ENCODE results near the gene NDUFV3. TPM values are rescaled to one million over a fixed set of nuclear protein-coding genes. Genes with fewer than 3 reads are reported as not detected.

Gene NDUFV3
- total and polyA plus RNA-seq, 2 of the 13 experiments (the other 11 are each of a cell fraction or from before 2014, with no cell fraction given): 14.2 to 29.6 TPM

DNA sequence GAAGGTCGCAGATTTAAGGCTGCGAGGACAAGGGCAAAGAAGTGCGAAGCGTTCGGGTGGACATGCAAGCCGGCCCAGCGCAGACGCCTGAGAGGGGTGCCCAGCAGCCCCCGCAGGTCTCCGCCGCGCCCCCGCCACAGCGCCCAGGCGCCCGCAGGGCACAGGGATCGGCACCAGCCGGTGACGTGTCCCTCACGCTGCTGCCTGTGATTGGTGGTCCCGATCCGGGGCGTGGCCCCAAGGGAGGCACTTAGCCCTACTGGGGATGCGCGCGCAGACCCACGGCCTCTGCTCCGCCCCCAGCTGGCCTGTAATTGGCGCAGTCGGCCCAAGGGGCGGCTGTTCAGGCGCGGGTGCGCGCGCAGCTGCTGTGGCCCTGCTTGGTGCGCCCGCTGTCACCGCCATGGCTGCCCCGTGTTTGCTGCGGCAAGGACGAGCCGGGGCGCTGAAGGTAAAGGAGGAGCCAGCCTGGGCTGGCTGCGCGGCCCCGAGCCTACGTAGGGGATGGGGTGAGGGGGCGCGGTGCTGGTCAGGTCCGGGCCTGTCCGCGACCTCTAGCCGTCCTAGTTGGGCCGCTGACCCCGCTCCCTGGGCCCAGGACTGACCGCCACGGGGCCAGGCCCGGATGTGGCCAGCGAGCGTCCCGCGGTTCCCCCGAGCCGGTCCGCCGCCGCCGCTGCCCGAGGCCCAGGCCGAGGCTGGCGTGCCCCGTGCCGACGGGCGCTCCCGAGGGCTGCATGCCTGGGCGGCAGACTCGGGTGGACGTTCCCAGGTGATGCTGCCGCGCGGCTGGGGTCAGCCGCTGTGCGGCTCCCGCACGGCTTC, at the start of gene NDUFV3 (continued):
- TF ChIP-seq, protein P1, sequence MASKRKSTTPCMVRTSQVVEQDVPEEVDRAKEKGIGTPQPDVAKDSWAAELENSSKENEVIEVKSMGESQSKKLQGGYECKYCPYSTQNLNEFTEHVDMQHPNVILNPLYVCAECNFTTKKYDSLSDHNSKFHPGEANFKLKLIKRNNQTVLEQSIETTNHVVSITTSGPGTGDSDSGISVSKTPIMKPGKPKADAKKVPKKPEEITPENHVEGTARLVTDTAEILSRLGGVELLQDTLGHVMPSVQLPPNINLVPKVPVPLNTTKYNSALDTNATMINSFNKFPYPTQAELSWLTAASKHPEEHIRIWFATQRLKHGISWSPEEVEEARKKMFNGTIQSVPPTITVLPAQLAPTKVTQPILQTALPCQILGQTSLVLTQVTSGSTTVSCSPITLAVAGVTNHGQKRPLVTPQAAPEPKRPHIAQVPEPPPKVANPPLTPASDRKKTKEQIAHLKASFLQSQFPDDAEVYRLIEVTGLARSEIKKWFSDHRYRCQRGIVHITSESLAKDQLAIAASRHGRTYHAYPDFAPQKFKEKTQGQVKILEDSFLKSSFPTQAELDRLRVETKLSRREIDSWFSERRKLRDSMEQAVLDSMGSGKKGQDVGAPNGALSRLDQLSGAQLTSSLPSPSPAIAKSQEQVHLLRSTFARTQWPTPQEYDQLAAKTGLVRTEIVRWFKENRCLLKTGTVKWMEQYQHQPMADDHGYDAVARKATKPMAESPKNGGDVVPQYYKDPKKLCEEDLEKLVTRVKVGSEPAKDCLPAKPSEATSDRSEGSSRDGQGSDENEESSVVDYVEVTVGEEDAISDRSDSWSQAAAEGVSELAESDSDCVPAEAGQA (IDR thresholded peaks at IDR 0.05; ENCODE audit: low read depth): no peak; the same call in 1 of the 2 replicates
- TF ChIP-seq, protein P1 (CRISPR knock-in tag; IDR thresholded peaks at IDR 0.05; ENCODE audit: borderline replicate concordance): peak; percentile 88; the same call in 1 of the 2 replicates
- TF ChIP-seq PTBP1 (IDR thresholded peaks at IDR 0.05; ENCODE audit: low read depth, low read length, poor library complexity, severe bottlenecking) (no peak), ZNF431 (CRISPR knock-in tag; IDR thresholded peaks at IDR 0.05; ENCODE audit: borderline replicate concordance, low read depth) (0 out of 2 replicates have a peak, but pooled peaks have one; percentile 8), ASH2L (IDR thresholded peaks at IDR 0.05; ENCODE audit: insufficient read length, low read depth, low read length) (no peak), ZNF432 (CRISPR knock-in tag; IDR thresholded peaks at IDR 0.05; ENCODE audit: borderline replicate concordance) (no peak), MTF2 (CRISPR knock-in tag; IDR thresholded peaks at IDR 0.05; ENCODE audit: borderline replicate concordance) (no peak), RXRB (CRISPR knock-in tag; IDR thresholded peaks at IDR 0.05; ENCODE audit: borderline replicate concordance) (peak; percentile 16; the same call in 1 of the 2 replicates), KLF16 (CRISPR knock-in tag; IDR thresholded peaks at IDR 0.05) (peak in 1 of 2 experiments; percentile 51; a peak in 1 of 4 replicates), ISX (CRISPR knock-in tag; conservative IDR thresholded peaks at IDR 0.05) (peak; percentile 89), XRCC5 (optimal IDR thresholded peaks at IDR 0.05; ENCODE audit: low read length) (peak; percentile 79)
- TF ChIP-seq, protein P2, sequence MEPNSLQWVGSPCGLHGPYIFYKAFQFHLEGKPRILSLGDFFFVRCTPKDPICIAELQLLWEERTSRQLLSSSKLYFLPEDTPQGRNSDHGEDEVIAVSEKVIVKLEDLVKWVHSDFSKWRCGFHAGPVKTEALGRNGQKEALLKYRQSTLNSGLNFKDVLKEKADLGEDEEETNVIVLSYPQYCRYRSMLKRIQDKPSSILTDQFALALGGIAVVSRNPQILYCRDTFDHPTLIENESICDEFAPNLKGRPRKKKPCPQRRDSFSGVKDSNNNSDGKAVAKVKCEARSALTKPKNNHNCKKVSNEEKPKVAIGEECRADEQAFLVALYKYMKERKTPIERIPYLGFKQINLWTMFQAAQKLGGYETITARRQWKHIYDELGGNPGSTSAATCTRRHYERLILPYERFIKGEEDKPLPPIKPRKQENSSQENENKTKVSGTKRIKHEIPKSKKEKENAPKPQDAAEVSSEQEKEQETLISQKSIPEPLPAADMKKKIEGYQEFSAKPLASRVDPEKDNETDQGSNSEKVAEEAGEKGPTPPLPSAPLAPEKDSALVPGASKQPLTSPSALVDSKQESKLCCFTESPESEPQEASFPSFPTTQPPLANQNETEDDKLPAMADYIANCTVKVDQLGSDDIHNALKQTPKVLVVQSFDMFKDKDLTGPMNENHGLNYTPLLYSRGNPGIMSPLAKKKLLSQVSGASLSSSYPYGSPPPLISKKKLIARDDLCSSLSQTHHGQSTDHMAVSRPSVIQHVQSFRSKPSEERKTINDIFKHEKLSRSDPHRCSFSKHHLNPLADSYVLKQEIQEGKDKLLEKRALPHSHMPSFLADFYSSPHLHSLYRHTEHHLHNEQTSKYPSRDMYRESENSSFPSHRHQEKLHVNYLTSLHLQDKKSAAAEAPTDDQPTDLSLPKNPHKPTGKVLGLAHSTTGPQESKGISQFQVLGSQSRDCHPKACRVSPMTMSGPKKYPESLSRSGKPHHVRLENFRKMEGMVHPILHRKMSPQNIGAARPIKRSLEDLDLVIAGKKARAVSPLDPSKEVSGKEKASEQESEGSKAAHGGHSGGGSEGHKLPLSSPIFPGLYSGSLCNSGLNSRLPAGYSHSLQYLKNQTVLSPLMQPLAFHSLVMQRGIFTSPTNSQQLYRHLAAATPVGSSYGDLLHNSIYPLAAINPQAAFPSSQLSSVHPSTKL (CRISPR knock-in tag; IDR thresholded peaks at IDR 0.05): 0 out of 2 replicates have a peak, but pooled peaks have one; percentile 19
- TF ChIP-seq, protein P3, sequence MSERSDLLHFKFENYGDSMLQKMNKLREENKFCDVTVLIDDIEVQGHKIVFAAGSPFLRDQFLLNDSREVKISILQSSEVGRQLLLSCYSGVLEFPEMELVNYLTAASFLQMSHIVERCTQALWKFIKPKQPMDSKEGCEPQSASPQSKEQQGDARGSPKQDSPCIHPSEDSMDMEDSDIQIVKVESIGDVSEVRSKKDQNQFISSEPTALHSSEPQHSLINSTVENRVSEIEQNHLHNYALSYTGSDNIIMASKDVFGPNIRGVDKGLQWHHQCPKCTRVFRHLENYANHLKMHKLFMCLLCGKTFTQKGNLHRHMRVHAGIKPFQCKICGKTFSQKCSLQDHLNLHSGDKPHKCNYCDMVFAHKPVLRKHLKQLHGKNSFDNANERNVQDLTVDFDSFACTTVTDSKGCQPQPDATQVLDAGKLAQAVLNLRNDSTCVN (CRISPR knock-in tag; IDR thresholded peaks at IDR 0.05; ENCODE audit: borderline replicate concordance): no peak
- TF ChIP-seq, protein P4, sequence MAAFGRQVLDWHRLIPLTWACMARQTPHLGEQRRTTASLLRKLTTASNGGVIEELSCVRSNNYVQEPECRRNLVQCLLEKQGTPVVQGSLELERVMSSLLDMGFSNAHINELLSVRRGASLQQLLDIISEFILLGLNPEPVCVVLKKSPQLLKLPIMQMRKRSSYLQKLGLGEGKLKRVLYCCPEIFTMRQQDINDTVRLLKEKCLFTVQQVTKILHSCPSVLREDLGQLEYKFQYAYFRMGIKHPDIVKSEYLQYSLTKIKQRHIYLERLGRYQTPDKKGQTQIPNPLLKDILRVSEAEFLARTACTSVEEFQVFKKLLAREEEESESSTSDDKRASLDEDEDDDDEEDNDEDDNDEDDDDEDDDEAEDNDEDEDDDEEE (CRISPR knock-in tag; IDR thresholded peaks at IDR 0.05): 0 out of 2 replicates have a peak, but pooled peaks have one; percentile 63
